ENCODE data around the gene KCNH5.

DNA sequence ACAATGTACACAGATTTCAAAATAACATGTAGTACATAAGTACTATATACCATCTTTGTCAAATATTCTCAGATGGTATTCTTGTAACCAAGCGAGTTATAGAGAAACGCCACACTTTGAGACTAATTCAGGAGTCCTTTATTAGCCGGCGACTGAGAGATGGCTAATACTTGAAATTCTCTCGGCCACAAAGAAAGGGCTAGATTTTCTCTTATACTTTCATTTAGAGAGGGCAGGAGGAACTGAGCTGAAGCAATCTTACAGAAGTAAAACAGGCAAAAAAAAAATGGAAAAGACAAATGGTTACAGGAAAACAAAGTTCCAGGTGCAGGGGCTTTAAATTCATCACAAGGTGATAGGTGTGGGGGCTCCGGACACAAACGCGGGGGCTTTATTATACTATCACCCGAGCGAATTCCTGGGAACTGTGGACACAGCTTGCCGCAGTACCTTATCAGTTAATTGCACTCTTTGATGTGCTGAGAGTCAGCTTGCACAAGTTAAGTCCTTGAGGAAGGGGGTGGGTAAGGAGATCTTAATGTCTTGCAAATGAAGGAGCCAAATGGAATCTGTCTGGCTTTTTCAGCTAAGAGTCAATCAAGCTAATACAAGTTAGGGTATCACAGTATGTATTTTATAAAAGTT, 382.3 kb downstream of the KCNH5 start:
- no peak for TF ChIP-seq EZH2 (IDR thresholded peaks at IDR 0.05; ENCODE audit: insufficient read depth, low read length)
- TF ChIP-seq, protein P1, sequence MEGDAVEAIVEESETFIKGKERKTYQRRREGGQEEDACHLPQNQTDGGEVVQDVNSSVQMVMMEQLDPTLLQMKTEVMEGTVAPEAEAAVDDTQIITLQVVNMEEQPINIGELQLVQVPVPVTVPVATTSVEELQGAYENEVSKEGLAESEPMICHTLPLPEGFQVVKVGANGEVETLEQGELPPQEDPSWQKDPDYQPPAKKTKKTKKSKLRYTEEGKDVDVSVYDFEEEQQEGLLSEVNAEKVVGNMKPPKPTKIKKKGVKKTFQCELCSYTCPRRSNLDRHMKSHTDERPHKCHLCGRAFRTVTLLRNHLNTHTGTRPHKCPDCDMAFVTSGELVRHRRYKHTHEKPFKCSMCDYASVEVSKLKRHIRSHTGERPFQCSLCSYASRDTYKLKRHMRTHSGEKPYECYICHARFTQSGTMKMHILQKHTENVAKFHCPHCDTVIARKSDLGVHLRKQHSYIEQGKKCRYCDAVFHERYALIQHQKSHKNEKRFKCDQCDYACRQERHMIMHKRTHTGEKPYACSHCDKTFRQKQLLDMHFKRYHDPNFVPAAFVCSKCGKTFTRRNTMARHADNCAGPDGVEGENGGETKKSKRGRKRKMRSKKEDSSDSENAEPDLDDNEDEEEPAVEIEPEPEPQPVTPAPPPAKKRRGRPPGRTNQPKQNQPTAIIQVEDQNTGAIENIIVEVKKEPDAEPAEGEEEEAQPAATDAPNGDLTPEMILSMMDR (IDR thresholded peaks at IDR 0.05; ENCODE audit: insufficient read depth, low read depth, low read length): no peak

Measured in astrocyte (in vitro differentiated cells and primary cell).